GM18909 (cell line): ENCODE results near the gene ARHGEF7.

Experiments used
- ATAC-seq: cut with Tn5 transposase; IDR thresholded peaks from one replicate; pipeline ENCODE4 v1.9.1; 2021; ENCODE audit warnings: mild to moderate bottlenecking; ENCODE audit not compliant: unreplicated experiment, poor library complexity

Gene ARHGEF7

DNA sequence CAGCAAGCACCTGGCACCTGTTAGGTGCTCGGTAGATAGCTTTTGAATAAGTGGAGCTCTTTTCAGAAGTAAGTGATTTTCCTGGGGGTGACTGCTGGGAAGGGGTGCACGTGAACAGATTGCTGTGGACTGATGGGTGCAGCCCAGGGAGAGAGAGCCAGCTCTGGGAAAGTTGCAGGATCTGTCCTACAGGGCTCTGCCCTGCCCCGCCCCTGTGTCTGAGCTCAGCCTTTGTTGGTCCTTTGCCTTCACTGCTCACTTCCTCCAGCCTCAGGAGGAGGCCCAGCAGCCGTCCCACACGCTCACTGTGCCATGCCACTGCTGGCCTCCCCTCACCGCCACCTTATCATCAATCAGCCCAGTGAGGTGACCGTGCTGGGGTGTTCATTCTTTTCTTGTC is 171.6 kb downstream of the ARHGEF7 start:
- no peak for ATAC-seq

- ATAC-seq, result no peak
Observed at GRCh38 chr13:111287201-111287600, 172.1 kb downstream of the ARHGEF7 start.

DNA sequence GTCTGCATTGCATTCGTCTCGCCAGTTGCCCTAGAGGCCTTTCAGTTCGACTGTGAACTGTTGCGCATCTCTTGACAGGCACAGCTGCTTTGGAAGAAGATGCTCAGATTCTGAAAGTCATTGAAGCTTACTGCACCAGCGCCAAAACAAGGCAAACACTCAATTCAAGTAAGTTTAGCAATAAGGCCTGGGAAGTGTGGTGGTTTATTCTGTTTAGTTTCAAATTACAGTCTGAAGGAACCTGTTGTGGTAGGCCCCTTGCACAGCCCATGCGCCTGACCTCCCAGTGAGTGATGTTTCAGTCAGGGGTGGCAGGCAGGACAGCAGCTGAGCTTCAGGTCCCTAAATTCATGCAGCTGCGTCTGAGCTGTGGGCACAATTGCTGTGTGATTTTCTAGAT is 173.2 kb downstream of the ARHGEF7 start:
- ATAC-seq, result no peak

DNA sequence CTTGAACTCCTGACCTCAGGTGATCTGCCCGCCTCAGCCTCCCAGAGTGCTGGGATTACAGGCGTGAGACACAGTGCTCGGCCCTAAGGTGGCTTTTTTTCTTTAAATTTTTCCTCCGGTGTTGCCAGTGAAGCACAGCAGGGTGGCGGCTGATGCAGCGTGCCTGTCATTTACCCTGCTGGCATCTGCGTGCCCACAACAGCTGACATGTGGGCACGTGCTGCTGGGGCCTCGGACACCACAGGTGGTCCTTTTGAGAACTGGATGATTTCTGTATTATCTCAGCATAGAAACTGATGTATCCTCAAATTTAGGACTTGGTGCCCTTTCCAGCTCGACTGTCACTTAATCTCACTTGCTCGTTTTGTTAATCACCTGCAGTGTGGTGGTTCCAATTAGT is 174.1 kb downstream of the ARHGEF7 start:
- ATAC-seq, result no peak

DNA sequence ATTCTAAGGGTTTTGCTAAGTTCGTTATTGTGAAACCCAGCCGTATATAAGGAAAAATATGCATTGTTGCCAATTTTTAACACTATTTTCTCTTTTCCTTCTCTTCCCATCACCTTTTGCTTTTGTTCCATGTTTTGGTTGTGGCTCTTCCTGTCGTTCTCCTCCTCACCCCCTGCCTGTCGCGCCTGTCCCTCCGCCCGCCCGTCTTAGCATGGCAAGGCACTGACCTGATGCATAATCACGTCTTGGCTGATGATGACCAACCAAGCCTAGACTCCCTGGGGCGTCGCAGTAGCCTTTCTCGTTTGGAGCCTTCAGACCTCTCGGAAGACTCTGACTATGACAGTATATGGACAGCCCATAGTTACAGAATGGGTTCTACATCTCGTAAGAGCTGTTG is 176.8 kb downstream of the ARHGEF7 start:
- ATAC-seq, result no peak

DNA sequence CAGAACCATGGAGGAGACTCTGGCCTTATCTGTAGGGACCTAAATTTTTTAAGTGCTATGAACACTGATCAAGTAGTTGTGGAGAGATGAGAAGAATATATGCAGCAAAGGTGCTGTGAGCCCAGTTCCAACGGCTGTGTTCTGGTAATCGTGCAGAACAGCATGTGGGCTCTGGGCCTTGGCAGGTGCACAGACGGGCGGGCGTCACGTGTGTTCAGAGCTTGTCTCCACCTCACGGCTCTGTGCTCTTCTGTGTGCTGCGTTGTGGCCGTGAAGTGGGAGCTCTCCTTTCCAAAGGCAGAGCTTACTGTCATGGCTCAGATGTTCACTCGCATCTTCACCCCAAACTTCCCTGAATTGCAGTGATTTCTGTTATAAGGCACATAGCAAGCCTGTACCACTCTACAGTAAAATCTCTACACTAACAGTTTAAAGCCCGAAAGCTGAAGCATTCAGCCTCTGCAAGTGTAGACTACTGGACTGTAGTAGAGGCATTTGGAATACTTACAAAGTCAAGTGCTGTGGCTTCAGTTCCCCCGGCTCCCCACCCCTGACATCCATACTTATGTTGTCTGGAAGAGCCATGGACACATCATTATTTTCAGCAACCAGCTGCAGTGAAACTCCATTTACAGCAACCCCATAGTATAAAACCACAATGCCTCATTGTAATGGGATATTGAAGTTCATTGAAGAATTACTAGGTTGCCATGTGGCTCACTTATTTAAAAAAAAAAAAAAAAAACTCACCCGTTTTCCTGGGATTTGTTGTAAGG is 177.8 kb downstream of the ARHGEF7 start:
- ATAC-seq, result no peak

DNA sequence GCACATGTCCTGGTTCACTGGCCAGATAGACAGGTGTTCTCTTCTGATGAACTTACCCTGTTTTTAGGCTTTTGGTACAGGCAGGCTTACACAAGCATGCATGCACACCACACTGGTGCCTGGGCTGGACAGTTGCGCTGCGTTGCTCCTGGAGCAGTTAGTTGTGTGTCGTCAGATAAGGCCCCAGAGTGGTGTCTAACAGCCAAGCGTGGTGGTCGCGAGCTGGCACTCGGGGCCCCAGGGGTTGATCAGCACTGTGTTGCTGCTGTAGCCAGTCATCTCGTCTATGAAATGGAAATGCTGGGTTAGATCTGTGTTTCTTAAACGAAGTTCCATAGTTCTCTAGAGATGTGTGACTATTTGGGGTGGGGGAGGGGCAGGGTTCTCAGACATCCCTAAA is 180.8 kb downstream of the ARHGEF7 start:
- ATAC-seq, result no peak

DNA sequence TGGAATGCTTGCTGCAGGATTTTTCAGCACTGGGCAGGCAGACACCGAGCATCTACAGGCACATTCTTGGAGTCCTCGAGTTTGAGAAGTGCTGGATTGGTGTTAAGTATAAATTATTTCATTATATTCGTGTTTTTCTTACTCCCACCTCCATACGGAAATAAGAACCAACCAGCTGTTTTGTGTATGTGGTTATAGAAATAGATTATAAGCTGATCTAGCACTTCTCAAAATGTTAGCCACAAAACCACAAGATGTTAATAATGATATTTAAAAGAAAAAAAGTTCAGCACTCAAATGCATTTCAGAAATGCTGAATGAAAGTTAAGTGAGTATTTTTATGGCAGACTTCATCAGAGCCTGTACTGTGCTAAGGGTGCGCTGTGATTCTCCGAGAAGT is 181.3 kb downstream of the ARHGEF7 start:
- no peak for ATAC-seq

- ATAC-seq, result no peak
Observed at GRCh38 chr13:111298214-111298975, 183.3 kb downstream of the ARHGEF7 start.

- ATAC-seq, result no peak
Observed at GRCh38 chr13:111302045-111302726, 187.1 kb downstream of the ARHGEF7 start.

- no peak for ATAC-seq
Observed at GRCh38 chr13:111303559-111303958, 188.4 kb downstream of the ARHGEF7 start.

DNA sequence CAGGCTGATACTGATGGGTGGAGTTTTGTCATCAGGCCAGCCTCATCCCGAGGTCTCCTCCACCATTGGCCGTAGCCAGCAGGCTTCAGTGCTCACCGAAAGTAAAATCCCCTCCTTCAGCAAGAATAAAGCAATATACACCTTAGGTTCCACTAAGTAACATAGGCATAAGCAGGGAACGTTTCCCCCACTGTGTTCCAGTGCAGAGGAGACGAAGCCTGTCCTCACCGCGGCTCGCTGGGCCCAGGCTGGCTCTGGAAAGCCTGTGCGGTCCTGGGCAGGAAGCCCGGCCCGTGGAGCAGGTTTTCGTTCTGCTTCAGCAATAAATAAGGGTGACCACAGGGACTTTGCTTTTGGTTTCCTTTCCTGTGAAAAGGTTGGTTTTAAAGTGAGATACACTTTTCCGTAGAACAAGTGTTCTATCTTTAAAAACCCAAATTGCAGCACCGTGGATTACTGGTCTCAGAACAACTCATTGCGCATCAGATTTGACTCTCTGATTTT is 189.0 kb downstream of the ARHGEF7 start:
- peak; percentile 93 for ATAC-seq

- ATAC-seq, result peak; percentile 32
Observed at GRCh38 chr13:111304603-111305289, 189.6 kb downstream of the ARHGEF7 start.

GRCh38 chr13:111312944-111313590 is 198.0 kb downstream of the ARHGEF7 start:
- no peak for ATAC-seq

DNA sequence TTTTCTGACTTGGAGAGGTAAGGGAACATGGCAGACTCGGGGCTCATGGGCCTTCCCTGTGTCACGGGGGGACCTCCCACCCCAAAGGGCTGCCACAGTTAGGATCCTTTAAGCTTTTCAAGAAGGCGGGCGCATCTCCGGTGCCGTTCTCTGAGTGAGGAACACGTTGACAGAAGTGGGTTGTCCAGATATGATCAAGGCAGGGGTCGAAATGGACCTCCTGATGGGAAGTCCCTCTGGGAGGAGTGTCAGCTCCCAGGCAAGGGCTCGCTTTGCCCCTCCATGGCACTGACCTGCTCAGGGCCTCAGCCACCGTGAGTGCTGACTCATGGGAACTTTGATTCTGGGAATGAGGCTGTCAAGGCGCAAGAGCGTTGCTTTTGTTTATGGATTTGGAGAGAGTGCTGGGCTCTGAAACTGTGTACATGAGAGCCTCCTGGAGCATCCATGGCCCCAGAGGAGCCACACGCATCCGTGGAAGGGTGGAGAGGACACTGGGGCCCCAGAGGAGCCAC is 198.9 kb downstream of the ARHGEF7 start:
- no peak for ATAC-seq

DNA sequence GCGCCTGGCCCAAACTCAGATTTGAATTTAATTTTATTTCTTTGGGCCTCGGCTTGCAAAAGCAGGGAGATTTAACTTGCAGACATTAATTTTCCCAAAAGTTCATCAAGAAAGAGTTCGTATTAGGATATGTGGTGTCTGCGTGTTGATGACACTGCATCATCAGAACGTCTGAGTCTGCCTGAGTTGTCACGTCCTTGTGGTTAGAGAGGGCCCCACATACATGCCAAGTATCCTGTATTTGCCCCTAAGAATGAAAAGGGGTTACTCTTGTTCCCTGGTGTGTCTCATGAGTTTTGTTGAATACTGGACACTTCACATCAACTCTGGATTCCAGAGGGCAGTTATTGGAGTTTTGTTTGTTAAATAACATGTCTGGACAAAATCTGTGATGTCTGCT is 199.7 kb downstream of the ARHGEF7 start:
- no peak for ATAC-seq

DNA sequence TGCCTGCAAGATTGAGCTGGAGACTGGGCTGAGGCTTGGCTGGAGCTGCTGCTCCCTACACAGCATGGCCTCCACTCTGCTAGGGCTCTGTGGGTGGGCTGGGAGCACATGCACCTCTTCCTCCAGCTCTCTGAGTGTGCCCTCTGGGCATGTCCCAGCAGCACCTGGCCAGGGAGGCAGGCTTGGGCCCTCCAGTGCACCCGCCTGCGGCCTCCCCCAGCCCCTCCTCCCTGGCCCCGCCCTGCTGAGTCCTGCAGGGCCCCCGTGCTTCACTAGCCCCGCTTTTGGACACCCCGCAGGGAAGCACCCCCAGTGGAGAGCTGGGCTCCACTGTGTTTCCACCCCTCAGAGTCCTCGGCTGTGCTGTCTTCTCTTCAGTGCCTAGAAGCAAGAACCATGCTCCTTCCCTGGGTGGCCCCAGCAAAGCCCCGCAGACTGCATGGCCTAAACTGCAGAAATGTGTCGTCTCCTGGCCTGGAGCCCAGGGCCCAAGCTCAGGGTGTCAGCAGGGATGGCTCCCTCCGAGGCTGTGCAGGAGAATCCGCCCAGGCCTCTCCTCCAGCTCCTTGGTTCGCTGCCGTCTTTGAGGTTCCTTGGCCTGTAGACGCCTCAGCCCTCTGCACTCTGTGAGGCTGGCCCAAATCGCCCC is 200.4 kb downstream of the ARHGEF7 start:
- no peak for ATAC-seq

GRCh38 chr13:111316161-111316730 is 201.1 kb downstream of the ARHGEF7 start:
- ATAC-seq, result no peak

GRCh38 chr13:111317042-111317550 is 202.0 kb downstream of the ARHGEF7 start:
- ATAC-seq, result no peak
